Measurements from ENCODE around the gene ZFHX3. TPM values are rescaled to one million over a fixed set of nuclear protein-coding genes. Genes with fewer than 3 reads are reported as not detected.

ZFHX3 gene
- total and polyA plus RNA-seq, 2 donors from 2014 or later, result 2.3 to 29.3 TPM

DNA sequence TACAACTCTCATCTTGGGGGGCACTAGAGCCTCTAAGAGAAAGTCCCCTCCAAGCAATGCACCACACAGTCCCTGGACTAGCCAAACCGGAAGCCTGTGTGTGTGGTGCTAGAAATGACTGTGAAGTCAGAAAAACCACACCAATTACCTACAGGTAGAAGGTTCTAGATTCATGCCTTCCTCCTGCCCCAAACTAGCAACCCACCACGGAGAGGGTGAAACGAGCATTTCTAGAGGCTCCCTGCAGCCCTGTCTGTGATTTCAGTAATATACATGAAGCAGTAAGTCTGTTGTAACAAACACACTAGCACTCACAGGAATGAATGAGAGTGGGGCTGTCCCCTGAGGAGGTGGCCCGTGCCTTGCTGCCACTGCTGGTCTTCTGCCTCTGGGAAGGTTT is 13.6 kb downstream of the ZFHX3 start:
- H3K27ac ChIP-seq (ENCODE audit: low read depth in 2 of 2, low read length in 2 of 2), result peak overlapping the region; percentile 16 to 32
- DNase-seq (no peak), FAIRE-seq (no peak)
- no peaks in the 10 kb centered on the region for H3K9me3 ChIP-seq (ENCODE audit: control insufficient read depth in 2 of 3, insufficient read depth in 1 of 3, low read length in 3 of 3)
- intact Hi-C loops (cut with DNase I), result no loop called here
- H3K4me3 ChIP-seq (ENCODE audit: low read length in 3 of 3), result no peak overlapping the region
- H3K4me1 ChIP-seq (ENCODE audit: control insufficient read depth in 2 of 3, insufficient read depth in 2 of 3, low read depth in 1 of 3, low read length in 3 of 3), result peaks cover 3 to 34% (median 26%) of the 10 kb centered on the region in 3 donors
- H3K27me3 ChIP-seq (ENCODE audit: control insufficient read depth, insufficient read depth, low read length), result no peaks in the 10 kb centered on the region
- no peak overlapping the region for H3K9ac ChIP-seq (ENCODE audit: low read length in 3 of 3)
- TF ChIP-seq, protein P1, sequence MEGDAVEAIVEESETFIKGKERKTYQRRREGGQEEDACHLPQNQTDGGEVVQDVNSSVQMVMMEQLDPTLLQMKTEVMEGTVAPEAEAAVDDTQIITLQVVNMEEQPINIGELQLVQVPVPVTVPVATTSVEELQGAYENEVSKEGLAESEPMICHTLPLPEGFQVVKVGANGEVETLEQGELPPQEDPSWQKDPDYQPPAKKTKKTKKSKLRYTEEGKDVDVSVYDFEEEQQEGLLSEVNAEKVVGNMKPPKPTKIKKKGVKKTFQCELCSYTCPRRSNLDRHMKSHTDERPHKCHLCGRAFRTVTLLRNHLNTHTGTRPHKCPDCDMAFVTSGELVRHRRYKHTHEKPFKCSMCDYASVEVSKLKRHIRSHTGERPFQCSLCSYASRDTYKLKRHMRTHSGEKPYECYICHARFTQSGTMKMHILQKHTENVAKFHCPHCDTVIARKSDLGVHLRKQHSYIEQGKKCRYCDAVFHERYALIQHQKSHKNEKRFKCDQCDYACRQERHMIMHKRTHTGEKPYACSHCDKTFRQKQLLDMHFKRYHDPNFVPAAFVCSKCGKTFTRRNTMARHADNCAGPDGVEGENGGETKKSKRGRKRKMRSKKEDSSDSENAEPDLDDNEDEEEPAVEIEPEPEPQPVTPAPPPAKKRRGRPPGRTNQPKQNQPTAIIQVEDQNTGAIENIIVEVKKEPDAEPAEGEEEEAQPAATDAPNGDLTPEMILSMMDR (IDR thresholded peaks at IDR 0.05; ENCODE audit: borderline replicate concordance, extremely low read depth, insufficient read depth), result no peak
- no peaks in the 10 kb centered on the region for H3K36me3 ChIP-seq (ENCODE audit: control insufficient read depth in 2 of 3, insufficient read depth in 3 of 3, low read length in 3 of 3)

DNA sequence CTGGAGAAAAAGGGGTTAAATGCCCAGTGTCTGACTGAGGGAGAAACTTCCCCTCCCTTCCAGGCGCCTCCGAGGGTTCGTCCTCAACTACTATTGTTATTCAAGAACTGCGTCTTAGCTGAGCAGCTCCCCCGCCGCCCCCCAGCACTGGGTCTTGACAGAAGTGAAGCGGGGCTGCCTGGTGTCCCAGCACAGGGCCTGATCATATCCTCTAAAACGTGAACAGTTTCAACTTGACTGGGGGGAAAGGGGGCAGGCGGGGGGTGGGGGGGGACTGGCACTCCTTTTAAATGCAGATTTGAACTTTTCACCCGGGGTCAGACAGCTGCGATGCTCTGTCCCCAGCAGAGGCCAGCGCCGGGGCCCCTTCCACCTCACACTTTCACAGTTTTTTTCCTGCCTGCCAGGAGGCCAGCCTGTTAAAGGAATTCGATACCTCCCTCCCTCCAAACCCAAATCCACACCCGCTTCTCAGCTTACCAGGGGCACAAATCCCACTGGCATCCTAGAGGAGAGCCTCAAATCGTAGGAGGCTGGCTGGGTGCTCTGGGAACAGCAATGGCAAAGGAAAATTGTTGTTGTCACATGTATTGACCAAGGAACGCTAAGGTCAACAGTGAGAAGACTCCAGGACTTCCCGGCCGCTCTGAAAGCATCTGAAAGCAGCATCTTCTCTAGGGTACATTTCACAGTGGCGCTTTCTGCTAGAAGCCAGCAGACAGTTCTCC is 14.5 kb downstream of the ZFHX3 start:
- peaks cover 3 to 37% (median 26%) of the 10 kb centered on the region in 3 donors for H3K4me1 ChIP-seq (ENCODE audit: control insufficient read depth in 2 of 3, insufficient read depth in 2 of 3, low read depth in 1 of 3, low read length in 3 of 3)

DNA sequence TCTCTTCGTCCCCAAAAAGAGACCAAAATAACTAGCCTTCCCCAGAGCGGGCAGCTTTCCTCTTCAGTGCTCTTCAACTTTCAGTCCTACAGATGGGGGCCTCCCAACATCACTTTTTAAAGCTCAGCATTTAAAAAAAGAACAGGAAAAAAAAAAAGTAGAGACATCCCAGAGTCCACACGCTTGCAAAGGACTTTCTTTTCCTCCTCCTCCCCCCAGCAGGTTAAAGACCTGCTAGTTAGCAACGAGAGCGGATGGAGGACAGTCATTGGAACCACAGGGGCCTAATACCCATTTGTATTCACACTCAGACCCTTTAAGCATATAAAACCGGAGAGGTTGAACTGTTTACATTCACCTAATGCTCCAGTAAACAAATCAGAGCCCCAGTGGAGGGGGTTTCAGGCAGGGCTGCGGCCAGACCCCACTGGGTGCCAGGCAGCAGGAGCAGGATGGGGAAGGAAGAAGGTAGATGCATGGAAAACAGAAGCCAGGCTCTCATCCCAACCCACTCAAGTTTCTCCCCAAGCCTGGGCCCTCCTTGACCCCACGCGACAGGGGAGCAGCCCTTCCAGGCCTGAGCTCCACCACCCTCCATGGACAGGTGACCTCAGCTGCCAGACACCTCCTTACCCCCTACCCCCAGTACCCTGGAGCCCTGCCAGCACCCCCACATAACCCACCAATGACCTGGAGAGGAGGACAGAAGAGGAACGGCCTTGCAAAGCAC is 15.2 kb downstream of the ZFHX3 start:
- Histone ChIP-seq H3K27me3 (ENCODE audit: control insufficient read depth, insufficient read depth, low read length) (no peaks in the 10 kb centered on the region), H3K9ac (ENCODE audit: low read length in 3 of 3) (no peak overlapping the region), H3K4me3 (ENCODE audit: low read length in 3 of 3) (no peak overlapping the region), H3K27ac (ENCODE audit: low read depth in 2 of 2, low read length in 2 of 2) (no peak overlapping the region), H3K36me3 (ENCODE audit: control insufficient read depth in 2 of 3, insufficient read depth in 3 of 3, low read length in 3 of 3) (no peaks in the 10 kb centered on the region), H3K9me3 (ENCODE audit: control insufficient read depth in 2 of 3, insufficient read depth in 1 of 3, low read length in 3 of 3) (no peaks in the 10 kb centered on the region), H3K4me1 (ENCODE audit: control insufficient read depth in 2 of 3, insufficient read depth in 2 of 3, low read depth in 1 of 3, low read length in 3 of 3) (peaks cover 3 to 34% (median 32%) of the 10 kb centered on the region in 3 donors)
- DNase-seq (peak in 2 of 5 donors; percentile 54 to 65), FAIRE-seq (no peak)
- TF ChIP-seq, protein P1 (IDR thresholded peaks at IDR 0.05; ENCODE audit: borderline replicate concordance, extremely low read depth, insufficient read depth), result no peak
- intact Hi-C loops (cut with DNase I), result no loop called here

More for the DNA sequence above, 14.5 kb downstream of the ZFHX3 start:
- Histone ChIP-seq H3K27me3 (ENCODE audit: control insufficient read depth, insufficient read depth, low read length) (no peaks in the 10 kb centered on the region), H3K36me3 (ENCODE audit: control insufficient read depth in 2 of 3, insufficient read depth in 3 of 3, low read length in 3 of 3) (no peaks in the 10 kb centered on the region), H3K9me3 (ENCODE audit: control insufficient read depth in 2 of 3, insufficient read depth in 1 of 3, low read length in 3 of 3) (no peaks in the 10 kb centered on the region), H3K9ac (ENCODE audit: low read length in 3 of 3) (no peak overlapping the region), H3K4me3 (ENCODE audit: low read length in 3 of 3) (no peak overlapping the region), H3K27ac (ENCODE audit: low read depth in 2 of 2, low read length in 2 of 2) (no peak overlapping the region)
- intact Hi-C loops (cut with DNase I), result no loop called here
- TF ChIP-seq, protein P1 (IDR thresholded peaks at IDR 0.05; ENCODE audit: borderline replicate concordance, extremely low read depth, insufficient read depth), result no peak
- FAIRE-seq (no peak), DNase-seq (peak in 4 of 5 donors; percentile 81 to 87 (median 83))

Data from kidney (tissue), 14 donors.